HG02885 (cell line): ENCODE results near the gene PCDHA13.
"Not testable (repeated sequence)": the region's sequence is repeated elsewhere in the genome, so short reads cannot be mapped to it uniquely, and the experiment has no call there.

Source experiments
- ATAC-seq: cut with Tn5 transposase; IDR thresholded peaks from one replicate; pipeline ENCODE4 v1.9.1; 2021; ENCODE audit warnings: mild to moderate bottlenecking; ENCODE audit not compliant: unreplicated experiment, poor library complexity

The PCDHA13 gene, protein sequence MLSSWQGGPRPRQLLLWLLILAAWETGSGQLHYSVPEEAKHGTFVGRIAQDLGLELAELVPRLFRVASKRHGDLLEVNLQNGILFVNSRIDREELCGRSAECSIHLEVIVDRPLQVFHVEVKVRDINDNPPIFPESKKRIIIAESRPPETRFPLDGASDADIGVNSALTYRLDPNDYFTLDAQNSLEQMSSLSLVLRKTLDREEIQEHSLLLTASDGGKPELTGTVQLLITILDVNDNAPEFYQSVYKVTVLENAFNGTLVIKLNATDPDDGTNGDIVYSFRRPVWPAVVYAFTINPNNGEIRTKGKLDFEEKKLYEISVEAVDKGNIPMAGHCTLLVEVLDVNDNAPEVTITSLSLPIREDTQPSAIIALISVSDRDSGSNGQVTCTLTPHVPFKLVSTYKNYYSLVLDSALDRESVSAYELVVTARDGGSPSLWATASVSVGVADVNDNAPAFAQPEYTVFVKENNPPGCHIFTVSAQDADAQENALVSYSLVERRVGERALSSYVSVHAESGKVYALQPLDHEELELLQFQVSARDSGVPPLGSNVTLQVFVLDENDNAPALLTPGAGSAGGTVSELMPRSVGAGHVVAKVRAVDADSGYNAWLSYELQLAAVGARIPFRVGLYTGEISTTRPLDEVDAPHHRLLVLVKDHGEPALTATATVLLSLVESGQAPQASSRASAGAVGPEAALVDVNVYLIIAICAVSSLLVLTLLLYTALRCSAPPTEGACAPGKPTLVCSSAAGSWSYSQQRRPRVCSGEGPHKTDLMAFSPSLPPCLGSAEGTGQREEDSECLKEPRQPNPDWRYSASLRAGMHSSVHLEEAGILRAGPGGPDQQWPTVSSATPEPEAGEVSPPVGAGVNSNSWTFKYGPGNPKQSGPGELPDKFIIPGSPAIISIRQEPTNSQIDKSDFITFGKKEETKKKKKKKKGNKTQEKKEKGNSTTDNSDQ

DNA sequence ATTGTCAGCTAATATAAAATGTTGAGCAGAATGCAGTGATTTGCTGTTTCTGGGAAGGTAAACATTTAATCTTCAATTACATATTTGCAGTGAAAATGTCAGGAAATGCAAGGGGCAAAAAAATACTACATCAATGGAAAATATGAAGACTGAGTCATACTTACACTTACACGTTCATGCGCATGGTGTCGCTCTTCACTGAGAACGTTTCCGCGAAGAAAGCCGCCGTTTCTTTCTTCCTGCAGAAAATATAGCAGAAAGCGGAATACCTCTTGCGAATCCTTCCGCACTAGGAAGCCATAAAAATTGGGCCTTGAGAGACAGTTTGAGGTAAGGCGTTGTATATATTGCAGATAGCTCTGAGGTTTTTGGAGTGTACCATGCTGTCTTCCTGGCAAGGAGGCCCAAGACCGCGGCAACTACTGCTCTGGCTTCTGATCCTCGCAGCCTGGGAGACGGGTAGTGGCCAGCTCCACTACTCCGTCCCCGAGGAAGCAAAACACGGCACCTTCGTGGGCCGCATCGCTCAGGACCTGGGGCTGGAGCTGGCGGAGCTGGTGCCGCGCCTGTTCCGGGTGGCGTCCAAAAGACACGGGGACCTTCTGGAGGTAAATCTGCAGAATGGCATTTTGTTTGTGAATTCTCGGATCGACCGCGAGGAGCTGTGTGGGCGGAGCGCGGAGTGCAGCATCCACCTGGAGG, at the start of gene PCDHA13:
Gene PCDHA13 (plus strand): TSS at position 236 of the 702 bp plus-strand sequence. CDS start 145 bp downstream, at position 381.
- no peak for ATAC-seq

DNA sequence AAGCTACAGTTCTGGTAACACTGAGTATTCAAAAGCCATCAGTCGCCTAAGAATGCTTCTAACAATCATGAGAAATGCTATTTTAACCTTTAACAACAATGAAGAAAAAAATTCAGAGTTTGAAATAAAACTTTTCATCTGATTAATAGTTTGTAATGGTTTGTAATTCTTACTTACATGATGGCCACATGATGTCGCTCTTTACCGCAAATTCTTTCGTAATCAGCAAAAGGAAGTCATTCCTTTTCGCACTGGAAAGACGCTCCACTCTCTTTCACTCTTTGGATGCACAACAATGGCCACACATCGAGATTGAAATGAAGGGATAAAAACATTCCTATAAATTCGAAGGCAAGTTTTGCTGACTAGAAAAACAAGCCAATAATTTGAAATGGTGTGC, 47.9 kb upstream of the PCDHA13 start, which contains the start of gene PCDHA7:
Gene PCDHA7 (plus strand): TSS at position 277 of the 400 bp plus-strand sequence. CDS start 115 bp downstream, at position 392.
- no peak for ATAC-seq

DNA sequence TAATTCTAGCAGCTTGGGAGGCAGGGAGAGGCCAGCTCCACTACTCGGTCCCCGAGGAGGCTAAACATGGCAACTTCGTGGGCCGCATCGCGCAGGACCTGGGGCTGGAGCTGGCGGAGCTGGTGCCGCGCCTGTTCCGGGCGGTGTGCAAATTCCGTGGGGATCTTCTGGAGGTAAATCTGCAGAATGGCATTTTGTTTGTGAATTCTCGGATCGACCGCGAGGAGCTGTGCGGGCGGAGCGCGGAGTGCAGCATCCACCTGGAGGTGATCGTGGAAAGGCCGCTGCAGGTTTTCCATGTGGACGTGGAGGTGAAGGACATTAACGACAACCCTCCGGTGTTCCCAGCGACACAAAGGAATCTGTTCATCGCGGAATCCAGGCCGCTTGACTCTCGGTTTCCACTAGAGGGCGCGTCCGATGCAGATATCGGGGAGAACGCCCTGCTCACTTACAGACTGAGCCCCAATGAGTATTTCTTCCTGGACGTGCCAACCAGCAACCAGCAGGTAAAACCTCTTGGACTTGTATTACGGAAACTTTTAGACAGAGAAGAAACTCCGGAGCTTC, 47.4 kb upstream of the PCDHA13 start:
- ATAC-seq = not testable (repeated sequence)

DNA sequence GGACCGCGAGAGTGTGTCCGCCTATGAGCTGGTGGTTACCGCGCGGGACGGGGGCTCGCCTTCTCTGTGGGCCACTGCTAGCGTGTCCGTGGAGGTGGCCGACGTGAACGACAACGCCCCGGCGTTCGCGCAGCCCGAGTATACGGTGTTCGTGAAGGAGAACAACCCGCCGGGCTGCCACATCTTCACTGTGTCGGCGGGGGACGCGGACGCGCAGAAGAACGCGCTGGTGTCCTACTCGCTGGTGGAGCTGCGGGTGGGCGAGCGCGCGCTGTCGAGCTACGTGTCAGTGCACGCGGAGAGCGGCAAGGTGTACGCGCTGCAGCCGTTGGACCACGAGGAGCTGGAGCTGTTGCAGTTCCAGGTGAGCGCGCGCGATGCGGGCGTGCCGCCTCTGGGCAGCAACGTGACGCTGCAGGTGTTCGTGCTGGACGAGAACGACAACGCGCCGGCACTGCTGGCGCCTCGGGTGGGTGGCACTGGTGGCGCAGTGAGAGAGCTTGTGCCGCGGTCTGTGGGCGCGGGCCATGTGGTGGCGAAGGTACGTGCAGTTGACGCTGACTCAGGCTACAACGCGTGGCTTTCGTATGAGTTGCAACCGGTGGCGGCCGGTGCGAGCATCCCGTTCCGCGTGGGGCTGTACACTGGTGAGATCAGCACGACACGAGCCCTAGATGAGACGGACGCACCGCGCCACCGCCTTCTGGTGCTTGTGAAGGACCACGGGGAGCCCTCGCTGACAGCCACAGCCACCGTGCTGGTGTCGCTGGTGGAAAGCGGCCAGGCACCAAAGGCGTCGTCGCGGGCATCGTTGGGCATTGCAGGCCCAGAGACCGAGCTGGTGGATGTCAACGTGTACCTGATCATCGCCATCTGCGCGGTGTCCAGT, 46.1 kb upstream of the PCDHA13 start:
- ATAC-seq = no peak

DNA sequence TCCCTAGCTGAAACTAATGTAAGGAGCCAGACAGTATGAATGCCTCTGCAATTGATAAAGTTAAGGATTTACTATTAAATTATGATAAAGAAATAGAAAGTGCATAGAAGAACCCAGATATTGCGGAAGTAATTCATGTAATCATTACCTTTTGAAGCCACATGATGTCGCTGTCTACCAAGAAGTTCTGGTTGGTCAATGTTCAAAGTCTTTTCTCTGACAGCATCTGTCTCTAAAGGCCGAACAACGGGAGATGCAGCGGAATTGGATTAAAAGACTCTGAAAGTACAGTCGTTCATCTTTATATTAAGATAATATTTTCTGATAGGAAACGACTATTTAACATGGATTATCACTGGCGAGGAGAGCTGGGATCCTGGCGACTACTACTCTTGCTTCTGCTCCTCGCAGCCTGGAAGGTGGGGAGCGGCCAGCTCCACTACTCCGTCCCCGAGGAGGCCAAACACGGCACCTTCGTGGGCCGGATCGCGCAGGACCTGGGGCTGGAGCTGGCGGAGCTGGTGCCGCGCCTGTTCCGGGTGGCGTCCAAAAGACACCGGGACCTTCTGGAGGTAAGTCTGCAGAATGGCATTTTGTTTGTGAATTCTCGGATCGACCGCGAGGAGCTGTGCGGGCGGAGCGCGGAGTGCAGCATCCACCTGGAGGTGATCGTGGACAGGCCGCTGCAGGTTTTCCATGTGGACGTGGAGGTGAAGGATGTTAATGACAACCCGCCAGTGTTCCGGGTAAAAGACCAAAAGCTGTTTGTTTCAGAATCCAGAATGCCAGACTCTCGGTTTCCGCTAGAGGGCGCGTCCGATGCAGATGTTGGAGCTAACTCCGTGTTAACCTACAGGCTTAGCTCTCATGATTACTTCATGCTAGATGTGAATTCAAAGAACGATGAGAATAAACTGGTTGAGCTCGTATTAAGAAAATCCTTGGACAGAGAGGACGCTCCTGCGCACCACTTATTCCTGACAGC, 40.7 kb upstream of the PCDHA13 start, which contains the start of gene PCDHA8:
Gene PCDHA8 (plus strand): TSS at position 210 of the 985 bp plus-strand sequence. CDS start 135 bp downstream, at position 345.
- no peak for ATAC-seq

DNA sequence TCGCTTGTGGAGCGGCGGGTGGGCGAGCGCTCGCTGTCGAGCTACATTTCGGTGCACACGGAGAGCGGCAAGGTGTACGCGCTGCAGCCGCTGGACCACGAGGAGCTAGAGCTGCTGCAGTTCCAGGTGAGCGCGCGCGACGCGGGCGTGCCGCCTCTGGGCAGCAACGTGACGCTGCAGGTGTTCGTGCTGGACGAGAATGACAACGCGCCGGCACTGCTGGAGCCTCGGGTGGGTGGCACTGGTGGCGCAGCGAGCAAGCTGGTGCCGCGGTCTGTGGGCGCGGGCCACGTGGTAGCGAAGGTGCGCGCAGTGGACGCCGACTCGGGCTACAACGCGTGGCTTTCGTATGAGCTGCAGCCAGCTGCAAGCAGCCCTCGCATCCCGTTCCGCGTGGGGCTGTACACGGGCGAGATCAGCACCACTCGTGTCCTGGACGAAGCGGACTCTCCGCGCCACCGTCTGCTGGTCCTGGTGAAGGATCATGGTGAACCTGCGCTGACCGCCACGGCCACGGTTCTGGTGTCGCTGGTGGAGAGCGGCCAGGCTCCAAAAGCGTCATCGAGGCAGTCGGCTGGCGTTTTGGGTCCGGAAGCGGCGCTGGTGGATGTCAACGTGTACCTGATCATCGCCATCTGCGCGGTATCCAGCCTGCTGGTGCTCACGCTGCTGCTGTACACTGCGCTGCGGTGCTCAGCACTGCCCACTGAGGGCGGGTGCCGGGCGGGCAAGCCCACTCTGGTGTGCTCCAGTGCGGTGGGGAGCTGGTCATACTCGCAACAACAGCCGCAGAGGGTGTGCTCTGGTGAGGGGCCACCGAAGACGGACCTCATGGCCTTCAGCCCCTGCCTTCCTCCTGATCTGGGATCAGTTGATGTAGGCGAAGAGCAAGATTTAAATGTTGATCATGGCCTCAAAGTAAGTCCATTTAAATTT, 38.9 kb upstream of the PCDHA13 start:
- no peak for ATAC-seq

DNA sequence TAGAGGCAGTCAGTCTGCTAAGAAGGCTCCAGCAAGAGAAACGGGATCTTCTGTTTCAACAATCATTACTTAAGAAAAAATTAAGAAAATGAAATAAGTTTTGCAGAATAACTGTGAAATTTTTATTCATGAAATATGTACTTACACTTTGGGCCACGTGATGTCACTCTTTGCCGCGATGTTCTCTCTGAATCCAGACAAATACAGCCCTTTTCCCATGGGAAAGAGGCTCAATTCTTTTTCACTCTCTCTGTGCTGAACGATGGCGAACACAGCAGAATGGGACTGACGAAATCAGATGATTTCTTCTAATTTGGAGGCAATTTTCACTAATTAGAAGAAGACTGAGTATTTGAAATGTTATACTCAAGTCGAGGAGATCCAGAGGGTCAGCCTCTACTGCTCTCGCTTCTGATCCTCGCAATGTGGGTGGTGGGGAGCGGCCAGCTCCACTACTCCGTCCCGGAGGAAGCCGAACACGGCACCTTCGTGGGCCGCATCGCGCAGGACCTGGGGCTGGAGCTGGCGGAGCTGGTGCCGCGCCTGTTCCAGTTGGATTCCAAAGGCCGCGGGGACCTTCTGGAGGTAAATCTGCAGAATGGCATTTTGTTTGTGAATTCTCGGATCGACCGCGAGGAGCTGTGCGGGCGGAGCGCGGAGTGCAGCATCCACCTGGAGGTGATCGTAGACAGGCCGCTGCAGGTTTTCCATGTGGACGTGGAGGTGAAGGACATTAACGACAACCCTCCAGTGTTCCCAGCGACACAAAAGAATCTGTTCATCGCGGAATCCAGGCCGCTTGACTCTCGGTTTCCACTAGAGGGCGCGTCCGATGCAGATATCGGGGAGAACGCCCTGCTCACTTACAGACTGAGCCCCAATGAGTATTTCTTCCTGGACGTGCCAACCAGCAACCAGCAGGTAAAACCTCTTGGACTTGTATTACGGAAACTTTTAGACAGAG, 33.5 kb upstream of the PCDHA13 start, which contains the start of gene PCDHA9:
Gene PCDHA9 (plus strand): TSS at position 244 of the 964 bp plus-strand sequence. CDS start 114 bp downstream, at position 358.
- ATAC-seq = not testable (repeated sequence)

DNA sequence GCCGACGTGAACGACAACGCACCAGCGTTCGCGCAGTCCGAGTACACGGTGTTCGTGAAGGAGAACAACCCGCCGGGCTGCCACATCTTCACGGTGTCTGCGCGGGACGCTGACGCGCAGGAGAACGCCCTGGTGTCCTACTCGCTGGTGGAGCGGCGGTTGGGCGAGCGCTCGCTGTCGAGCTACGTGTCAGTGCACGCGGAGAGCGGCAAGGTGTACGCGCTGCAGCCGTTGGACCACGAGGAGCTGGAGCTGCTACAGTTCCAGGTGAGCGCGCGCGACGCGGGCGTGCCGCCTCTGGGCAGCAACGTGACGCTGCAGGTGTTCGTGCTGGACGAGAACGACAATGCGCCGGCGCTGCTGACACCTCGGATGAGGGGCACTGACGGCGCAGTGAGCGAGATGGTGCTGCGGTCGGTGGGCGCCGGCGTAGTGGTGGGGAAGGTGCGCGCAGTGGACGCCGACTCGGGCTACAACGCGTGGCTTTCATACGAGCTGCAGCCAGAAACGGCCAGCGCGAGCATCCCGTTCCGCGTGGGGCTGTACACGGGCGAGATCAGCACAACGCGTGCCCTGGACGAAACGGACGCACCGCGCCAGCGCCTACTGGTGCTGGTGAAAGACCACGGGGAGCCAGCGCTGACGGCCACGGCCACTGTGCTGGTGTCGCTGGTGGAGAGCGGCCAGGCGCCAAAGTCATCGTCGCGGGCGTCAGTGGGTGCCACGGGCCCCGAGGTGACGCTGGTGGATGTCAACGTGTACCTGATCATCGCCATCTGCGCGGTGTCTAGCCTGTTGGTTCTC, 31.9 kb upstream of the PCDHA13 start:
- ATAC-seq = not testable (repeated sequence)

DNA sequence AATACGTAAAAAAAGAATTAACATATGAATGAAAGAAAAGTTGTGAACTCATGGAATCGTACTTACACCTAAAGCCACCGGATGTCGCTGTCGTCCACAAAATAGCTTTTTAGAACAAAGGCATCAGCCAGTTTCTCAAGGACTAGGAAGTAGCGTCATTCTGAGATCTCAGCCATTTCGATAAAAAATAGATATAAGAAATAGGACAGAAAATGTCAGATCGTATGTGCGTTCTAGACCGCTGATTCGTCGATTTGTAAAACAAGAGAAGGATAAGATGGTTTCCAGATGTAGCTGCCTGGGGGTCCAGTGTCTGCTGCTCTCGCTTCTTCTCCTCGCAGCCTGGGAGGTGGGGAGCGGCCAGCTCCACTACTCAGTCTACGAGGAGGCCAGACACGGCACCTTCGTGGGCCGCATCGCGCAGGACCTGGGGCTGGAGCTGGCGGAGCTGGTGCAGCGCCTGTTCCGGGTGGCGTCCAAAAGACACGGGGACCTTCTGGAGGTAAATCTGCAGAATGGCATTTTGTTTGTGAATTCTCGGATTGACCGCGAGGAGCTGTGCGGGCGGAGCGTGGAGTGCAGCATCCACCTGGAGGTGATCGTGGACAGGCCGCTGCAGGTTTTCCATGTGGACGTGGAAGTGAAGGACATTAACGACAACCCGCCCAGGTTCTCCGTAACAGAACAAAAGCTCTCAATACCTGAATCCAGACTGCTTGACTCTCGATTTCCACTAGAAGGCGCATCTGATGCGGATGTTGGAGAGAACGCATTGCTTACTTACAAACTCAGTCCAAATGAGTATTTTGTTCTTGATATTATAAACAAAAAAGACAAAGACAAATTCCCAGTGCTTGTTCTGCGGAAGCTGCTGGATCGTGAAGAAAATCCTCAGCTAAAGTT, 25.9 kb upstream of the PCDHA13 start, which contains the start of gene PCDHA10:
Gene PCDHA10 (plus strand): TSS at position 126 of the 903 bp plus-strand sequence. CDS start 152 bp downstream, at position 278.
- no peak for ATAC-seq

DNA sequence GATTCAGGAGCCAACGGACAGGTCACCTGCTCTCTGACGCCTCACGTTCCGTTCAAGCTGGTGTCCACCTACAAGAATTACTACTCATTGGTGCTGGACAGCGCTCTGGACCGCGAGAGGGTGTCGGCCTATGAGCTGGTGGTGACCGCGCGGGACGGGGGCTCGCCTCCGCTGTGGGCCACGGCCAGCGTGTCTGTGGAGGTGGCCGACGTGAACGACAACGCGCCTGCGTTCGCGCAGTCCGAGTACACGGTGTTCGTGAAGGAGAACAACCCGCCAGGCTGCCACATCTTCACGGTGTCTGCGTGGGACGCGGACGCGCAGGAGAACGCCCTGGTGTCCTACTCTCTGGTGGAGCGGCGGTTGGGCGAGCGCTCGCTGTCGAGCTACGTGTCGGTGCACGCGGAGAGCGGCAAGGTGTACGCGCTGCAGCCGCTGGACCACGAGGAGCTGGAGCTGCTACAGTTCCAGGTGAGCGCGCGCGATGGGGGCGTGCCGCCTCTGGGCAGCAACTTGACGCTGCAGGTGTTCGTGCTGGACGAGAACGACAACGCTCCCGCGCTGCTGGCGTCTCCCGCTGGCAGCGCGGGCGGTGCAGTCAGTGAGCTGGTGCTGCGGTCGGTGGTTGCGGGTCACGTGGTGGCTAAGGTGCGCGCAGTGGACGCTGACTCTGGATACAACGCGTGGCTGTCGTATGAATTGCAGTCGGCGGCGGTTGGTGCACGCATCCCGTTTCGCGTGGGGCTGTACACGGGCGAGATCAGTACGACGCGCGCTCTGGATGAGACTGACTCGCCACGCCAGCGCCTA, 24.5 kb upstream of the PCDHA13 start:
- no peak for ATAC-seq

DNA sequence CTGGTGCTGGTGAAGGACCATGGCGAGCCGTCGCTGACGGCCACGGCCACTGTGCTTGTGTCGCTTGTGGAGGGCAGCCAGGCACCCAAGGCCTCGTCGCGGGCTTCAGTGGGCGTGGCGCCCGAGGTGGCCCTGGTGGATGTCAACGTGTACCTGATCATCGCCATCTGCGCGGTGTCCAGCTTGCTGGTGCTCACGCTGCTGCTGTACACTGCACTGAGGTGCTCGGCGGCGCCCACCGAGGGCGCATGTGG, 24.0 kb upstream of the PCDHA13 start:
- ATAC-seq = no peak

DNA sequence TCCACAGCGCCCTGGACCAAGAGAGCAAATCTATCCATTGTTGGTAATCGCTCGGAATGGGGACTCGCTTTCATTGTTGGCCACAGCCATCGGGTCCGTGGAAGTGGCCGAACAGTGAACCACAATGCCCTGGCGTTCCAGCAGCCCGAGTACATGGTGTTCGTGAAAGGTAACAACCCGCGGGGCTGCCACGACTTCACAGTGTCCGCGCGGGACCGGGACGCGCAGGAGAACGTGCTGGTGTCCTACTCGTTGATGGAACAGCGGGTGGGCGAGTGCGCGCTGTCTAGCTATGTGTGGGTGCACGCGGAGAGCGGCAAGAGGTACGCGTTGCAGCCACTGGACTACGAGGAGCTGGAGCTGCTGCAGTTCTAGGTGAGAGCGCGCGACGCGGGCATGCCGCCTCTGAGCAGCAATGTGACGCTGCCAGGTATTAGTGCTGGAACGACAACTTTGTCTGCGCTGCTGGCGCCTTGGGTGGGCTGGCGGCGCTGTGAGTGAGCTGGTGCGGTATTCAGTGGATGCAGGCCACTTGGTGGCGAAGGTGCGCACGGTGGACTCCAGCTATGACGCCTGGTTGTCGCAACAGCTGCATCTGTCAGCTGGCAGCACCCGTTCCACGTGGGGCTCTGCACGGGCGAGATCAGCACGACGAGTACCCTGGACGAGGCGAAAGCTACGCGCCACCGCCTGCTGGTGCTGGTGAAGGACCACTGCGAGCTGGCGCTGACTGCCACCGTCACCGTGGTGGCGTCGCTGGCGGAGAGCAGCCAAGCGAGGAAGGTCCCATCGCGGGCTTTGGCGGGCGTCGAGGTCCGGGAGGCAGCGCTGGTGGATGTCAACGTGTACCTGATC, 19.3 kb upstream of the PCDHA13 start:
- ATAC-seq = no peak
